ENCODE results near the gene ARFGEF2. TPM values are rescaled to one million over a fixed set of nuclear protein-coding genes. Genes with fewer than 3 reads are reported as not detected.

The ARFGEF2 gene
- total and polyA plus RNA-seq, 2 of the 4 experiments (the other 2 are of a cell fraction) = 10.3 to 39.1 TPM

GRCh38 chr20:48901326-48901725 lies 20.2 kb upstream of the ARFGEF2 start:
- POLR2A ChIA-PET (ENCODE audit: unreplicated experiment) = no interaction called here
- dilution Hi-C loops (cut with HindIII; ENCODE audit: low sequenced_read_pairs, unreplicated experiment) = no loop called here
- H3K27ac ChIP-seq (ENCODE audit: insufficient read depth, low read length) = no peak overlapping the region
- no peak overlapping the region for H2BK15ac ChIP-seq (ENCODE audit: low read depth, low read length)
- H2AK9ac ChIP-seq (replicated peaks; ENCODE audit: low read depth, low read length, poor library complexity) = no peak overlapping the region
- H2AK5ac ChIP-seq (ENCODE audit: low read depth, low read length) = no peak overlapping the region
- no TSS peak for BruUV-seq (replicated peaks)
- CTCF ChIA-PET = no interaction called here
- no peak overlapping the region for H3K23ac ChIP-seq (ENCODE audit: low read depth, low read length)
- H4K20me1 ChIP-seq (ENCODE audit: insufficient read depth, low read length) = peaks cover 4% of the 10 kb centered on the region; the same call in 1 of the 2 replicates
- no peak overlapping the region for H3K4me2 ChIP-seq (ENCODE audit: low read depth, low read length)
- no peak overlapping the region for H3K4me3 ChIP-seq (ENCODE audit: insufficient read depth, low read depth, low read length)
- no peak overlapping the region for H3K9ac ChIP-seq (ENCODE audit: low read depth, low read length)
- H2BK120ac ChIP-seq (ENCODE audit: low read depth, low read length) = no peak overlapping the region
- in situ Hi-C loops (cut with MboI; ENCODE audit: low sequenced_read_pairs) = loop anchor here (25.0 kb wide), 2 partner anchors 614 to 1239 kb away; no protein-coding TSS in a partner anchor
- DNase-seq = no peak
- H2BK20ac ChIP-seq (ENCODE audit: low read depth, low read length) = no peak overlapping the region
- no peaks in the 10 kb centered on the region for H3K9me3 ChIP-seq (ENCODE audit: control insufficient read depth, insufficient read depth, low read length)
- H4K91ac ChIP-seq (ENCODE audit: insufficient read depth, low read depth, low read length) = no peak overlapping the region
- H3K9me1 ChIP-seq (ENCODE audit: insufficient read depth, low read length) = peaks cover 7% of the 10 kb centered on the region; the same call in 1 of the 2 replicates
- no peak for TF ChIP-seq NFE2L2 (IDR thresholded peaks at IDR 0.05; ENCODE audit: low read depth, low read length)
- TF ChIP-seq CHD1 (IDR thresholded peaks at IDR 0.05; ENCODE audit: low read depth, low read length) = no peak
- TF ChIP-seq BHLHE40 (IDR thresholded peaks at IDR 0.05; ENCODE audit: low read depth, low read length) = no peak
- no peak for TF ChIP-seq CEBPB (IDR thresholded peaks at IDR 0.05; ENCODE audit: low read depth, low read length)
- TF ChIP-seq MAFK (IDR thresholded peaks at IDR 0.05; ENCODE audit: low read depth, low read length) = no peak
- TF ChIP-seq MXI1 (IDR thresholded peaks at IDR 0.05; ENCODE audit: borderline replicate concordance, low read depth, low read length) = no peak
- TF ChIP-seq RAD21 (IDR thresholded peaks at IDR 0.05; ENCODE audit: low read length) = no peak
- TF ChIP-seq, protein P1, sequence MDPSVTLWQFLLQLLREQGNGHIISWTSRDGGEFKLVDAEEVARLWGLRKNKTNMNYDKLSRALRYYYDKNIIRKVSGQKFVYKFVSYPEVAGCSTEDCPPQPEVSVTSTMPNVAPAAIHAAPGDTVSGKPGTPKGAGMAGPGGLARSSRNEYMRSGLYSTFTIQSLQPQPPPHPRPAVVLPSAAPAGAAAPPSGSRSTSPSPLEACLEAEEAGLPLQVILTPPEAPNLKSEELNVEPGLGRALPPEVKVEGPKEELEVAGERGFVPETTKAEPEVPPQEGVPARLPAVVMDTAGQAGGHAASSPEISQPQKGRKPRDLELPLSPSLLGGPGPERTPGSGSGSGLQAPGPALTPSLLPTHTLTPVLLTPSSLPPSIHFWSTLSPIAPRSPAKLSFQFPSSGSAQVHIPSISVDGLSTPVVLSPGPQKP (IDR thresholded peaks at IDR 0.05; ENCODE audit: borderline replicate concordance, low read depth, low read length) = no peak
- TF ChIP-seq, protein P2, sequence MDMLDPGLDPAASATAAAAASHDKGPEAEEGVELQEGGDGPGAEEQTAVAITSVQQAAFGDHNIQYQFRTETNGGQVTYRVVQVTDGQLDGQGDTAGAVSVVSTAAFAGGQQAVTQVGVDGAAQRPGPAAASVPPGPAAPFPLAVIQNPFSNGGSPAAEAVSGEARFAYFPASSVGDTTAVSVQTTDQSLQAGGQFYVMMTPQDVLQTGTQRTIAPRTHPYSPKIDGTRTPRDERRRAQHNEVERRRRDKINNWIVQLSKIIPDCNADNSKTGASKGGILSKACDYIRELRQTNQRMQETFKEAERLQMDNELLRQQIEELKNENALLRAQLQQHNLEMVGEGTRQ (IDR thresholded peaks at IDR 0.05; ENCODE audit: low read depth, low read length) = no peak
- no peak for TF ChIP-seq CTCF (conservative IDR thresholded peaks at IDR 0.05; ENCODE audit: low read depth, low read length)
- TF ChIP-seq RCOR1 (IDR thresholded peaks at IDR 0.05; ENCODE audit: insufficient replicate concordance, low read length) = no peak
- TF ChIP-seq MAZ (IDR thresholded peaks at IDR 0.05; ENCODE audit: borderline replicate concordance, low read depth, low read length) = no peak
- no peak for TF ChIP-seq SMC3 (IDR thresholded peaks at IDR 0.05; ENCODE audit: low read depth, low read length)
- no peak for TF ChIP-seq FOS (IDR thresholded peaks at IDR 0.05; ENCODE audit: low read depth, low read length)
- TF ChIP-seq POLR2A (IDR thresholded peaks at IDR 0.05; ENCODE audit: low read depth, low read length) = no peak
- no peak for TF ChIP-seq RFX5 (IDR thresholded peaks at IDR 0.05; ENCODE audit: low read depth, low read length)
- H3K27me3 ChIP-seq (ENCODE audit: control insufficient read depth, insufficient read depth, low read length) = peaks cover 13% of the 10 kb centered on the region
- H2BK5ac ChIP-seq (ENCODE audit: low read depth, low read length, poor library complexity, severe bottlenecking) = no peak overlapping the region
- peaks cover 5% of the 10 kb centered on the region; the same call in 1 of the 2 replicates for H3K4me1 ChIP-seq (ENCODE audit: control insufficient read depth, insufficient read depth, low read length)
- no peaks in the 10 kb centered on the region for H3K79me1 ChIP-seq (ENCODE audit: low read depth in 1 of 2, low read length in 2 of 2)
- H3K36me3 ChIP-seq (ENCODE audit: control insufficient read depth, insufficient read depth, low read length) = no peaks in the 10 kb centered on the region
- intact Hi-C loops (cut with micrococcal nuclease) = no loop called here
- ATAC-seq (ENCODE audit: low read depth) = no peak
- H2AFZ ChIP-seq (replicated peaks; ENCODE audit: low read length, poor library complexity) = no peak overlapping the region
- no peak overlapping the region for H3K14ac ChIP-seq (replicated peaks; ENCODE audit: low read depth, low read length)
- no peak overlapping the region for H3K56ac ChIP-seq (ENCODE audit: extremely low read depth, insufficient read depth, low read length)
- H4K5ac ChIP-seq (ENCODE audit: low read depth, low read length) = no peak overlapping the region
- H4K8ac ChIP-seq (ENCODE audit: low read depth in 2 of 2, low read length in 2 of 2) = no peak overlapping the region
- H3K18ac ChIP-seq (ENCODE audit: low read depth, low read length) = no peak overlapping the region
- H3K4ac ChIP-seq (ENCODE audit: low read depth, low read length) = no peak overlapping the region
- 83% methylated on average over 1 of the region's 4 CpGs; no CpG with 5 or more reads in 1 of the 2 experiments for WGBS, 2 experiments (ENCODE audit: extremely low coverage in 2 of 2, insufficient read length in 1 of 2)

Data from IMR-90 (cell line).